Stimulated activated CD8-positive, alpha-beta memory T cell treated with anti-CD3 and anti-CD28 coated beads, Interleukin-2, amount 100 ng/mL, for 48 hours (primary cell): Measurements from ENCODE around the gene SLC4A7.
"Not testable (repeated sequence)": the region's sequence is repeated elsewhere in the genome, so short reads cannot be mapped to it uniquely, and the experiment has no call there.

ENCODE experiments used
- DNase-seq, 2 donors: peaks; one replicate each; pipeline ENCODE4 v3.0.0-alpha.2; 2020; ENCODE audit warnings: low read depth in 2 of 2

SLC4A7 gene

GRCh38 chr3:27360113-27361078 is 123.8 kb downstream of the SLC4A7 start:
- no peak for DNase-seq

- no peak for DNase-seq
Measured at GRCh38 chr3:27358372-27358771, 125.8 kb downstream of the SLC4A7 start.

GRCh38 chr3:27357665-27358258 is 126.4 kb downstream of the SLC4A7 start:
- DNase-seq: peak; percentile 14 to 42

- no peak for DNase-seq
Measured at GRCh38 chr3:27356976-27357375, 127.2 kb downstream of the SLC4A7 start.

- no peak for DNase-seq
Measured at GRCh38 chr3:27354588-27355203, 129.5 kb downstream of the SLC4A7 start.

GRCh38 chr3:27354161-27354560 is 130.0 kb downstream of the SLC4A7 start:
- DNase-seq: no peak

GRCh38 chr3:27353221-27353620 is 131.0 kb downstream of the SLC4A7 start:
- DNase-seq: no peak

GRCh38 chr3:27352047-27352446 is 132.1 kb downstream of the SLC4A7 start:
- DNase-seq: no peak

GRCh38 chr3:27349832-27350231 is 134.4 kb downstream of the SLC4A7 start:
- no peak for DNase-seq

- DNase-seq: no peak
Measured at GRCh38 chr3:27345959-27346865, 138.0 kb downstream of the SLC4A7 start.

- no peak for DNase-seq
Measured at GRCh38 chr3:27345493-27345892, 138.7 kb downstream of the SLC4A7 start.

GRCh38 chr3:27345045-27345444 is 139.1 kb downstream of the SLC4A7 start:
- DNase-seq: no peak

- DNase-seq: no peak
Measured at GRCh38 chr3:27344192-27344591, 140.0 kb downstream of the SLC4A7 start.

- DNase-seq: no peak
Measured at GRCh38 chr3:27342267-27342666, 141.9 kb downstream of the SLC4A7 start.

GRCh38 chr3:27340534-27340933 is 143.7 kb downstream of the SLC4A7 start:
- DNase-seq: no peak

GRCh38 chr3:27335571-27335970 is 148.6 kb downstream of the SLC4A7 start:
- no peak for DNase-seq

- no peak for DNase-seq
Measured at GRCh38 chr3:27333843-27334242, 150.3 kb downstream of the SLC4A7 start.

- not testable (repeated sequence) for DNase-seq
Measured at GRCh38 chr3:27328982-27329762, 155.0 kb downstream of the SLC4A7 start.

GRCh38 chr3:27326629-27327545 is 157.3 kb downstream of the SLC4A7 start:
- DNase-seq: no peak

- no peak for DNase-seq
Measured at GRCh38 chr3:27326202-27326601, 158.0 kb downstream of the SLC4A7 start.
